ENCODE data around the gene LRRTM3.

The LRRTM3 gene

DNA sequence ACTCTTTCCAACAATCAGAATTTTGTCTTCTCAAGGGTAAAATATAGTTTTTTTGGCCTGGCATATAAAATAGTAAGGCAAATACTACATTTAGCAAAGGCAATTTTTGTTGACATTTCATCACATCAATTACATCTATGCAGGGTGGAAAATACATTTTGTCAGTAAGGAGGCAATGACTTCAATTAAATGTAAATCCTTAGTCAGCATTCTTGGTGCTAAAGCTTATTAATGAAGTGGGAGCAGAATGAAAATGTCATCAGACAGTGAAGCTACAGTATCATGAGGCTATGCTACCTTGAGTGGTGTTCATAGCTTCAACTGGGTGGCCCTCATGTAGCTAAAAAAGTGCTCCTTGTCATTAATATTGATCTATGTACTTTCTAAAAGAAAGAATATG lies 8.9 kb downstream of the LRRTM3 start:
- no peak for DNase-seq (ENCODE audit: low spot score)

DNA sequence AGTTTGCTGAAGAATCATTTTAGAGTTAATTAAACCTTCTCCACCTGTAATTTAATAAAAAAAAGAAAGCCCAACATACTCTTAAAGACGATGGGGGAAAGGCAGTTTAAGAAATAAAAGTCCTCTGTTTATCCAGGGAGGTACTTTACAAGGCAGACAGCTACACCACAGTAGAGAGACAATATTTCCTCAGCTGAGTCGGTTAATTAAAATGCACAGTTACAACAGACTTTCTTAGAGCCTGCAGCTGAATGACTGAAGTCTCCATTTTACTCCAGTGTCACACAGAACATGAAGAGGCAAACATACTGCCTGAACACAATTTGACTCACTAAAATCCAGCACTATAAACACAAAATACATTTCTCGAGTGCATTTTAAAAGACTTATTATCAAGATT lies 15.1 kb downstream of the LRRTM3 start:
- peak; percentile 86 for DNase-seq (ENCODE audit: low spot score)

DNA sequence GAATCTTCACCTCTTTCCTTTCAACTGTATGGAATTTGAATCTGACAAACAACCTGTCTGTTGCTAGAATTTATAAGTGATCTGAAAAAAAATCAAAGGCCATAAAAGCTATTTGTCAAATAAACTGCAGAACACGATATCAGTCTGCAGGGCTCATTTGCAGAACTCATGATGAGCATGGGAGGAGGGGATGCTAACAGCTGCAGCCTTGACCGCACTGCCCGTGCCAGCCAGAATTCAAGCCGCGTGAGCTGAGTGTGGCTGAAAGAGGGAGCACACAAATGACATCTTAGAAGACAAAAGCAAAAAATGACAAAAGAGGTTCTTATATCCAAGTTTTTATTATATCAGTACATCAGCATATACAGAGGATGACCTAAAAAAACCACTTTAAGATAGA lies 15.7 kb downstream of the LRRTM3 start:
- DNase-seq (ENCODE audit: low spot score), result peak; percentile 91

DNA sequence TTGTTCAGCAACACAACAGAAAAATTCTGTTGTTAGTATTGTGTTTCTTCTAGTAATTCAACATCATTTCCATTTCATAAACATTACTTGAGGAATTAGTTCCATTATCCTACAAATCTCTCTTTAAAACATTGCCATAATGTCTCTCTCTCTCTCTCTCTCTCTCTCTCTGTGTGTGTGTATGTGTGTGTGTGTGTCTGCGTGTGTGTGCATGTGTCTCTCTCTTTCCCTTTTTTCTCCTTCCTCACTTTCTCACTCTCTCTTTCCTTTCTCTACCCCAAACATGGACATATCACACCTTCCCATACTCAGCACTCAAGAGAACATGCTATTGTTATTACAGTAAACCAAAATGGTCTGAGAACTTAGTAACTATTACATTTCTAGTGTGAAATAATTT lies 16.6 kb downstream of the LRRTM3 start:
- no peak for DNase-seq (ENCODE audit: low spot score)

DNA sequence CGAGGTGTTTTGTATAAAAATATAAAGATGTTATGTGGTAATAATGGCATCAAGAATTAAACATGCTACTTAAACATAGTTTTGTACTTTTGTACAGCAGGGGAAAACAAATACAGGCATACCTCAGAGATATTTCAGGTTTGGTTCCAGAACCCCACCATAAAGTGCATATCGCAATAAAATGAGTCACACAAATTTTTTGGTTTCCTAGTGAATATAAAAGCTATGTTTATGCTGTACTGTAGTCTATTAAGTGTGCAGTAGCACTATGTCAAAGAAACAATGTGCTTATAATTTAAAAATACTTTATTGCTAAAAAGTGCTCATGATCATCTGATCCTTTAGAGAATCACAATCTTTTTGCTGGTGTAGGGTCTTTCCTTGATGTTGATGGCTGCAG lies 17.8 kb downstream of the LRRTM3 start:
- DNase-seq (ENCODE audit: low spot score), result no peak

DNA sequence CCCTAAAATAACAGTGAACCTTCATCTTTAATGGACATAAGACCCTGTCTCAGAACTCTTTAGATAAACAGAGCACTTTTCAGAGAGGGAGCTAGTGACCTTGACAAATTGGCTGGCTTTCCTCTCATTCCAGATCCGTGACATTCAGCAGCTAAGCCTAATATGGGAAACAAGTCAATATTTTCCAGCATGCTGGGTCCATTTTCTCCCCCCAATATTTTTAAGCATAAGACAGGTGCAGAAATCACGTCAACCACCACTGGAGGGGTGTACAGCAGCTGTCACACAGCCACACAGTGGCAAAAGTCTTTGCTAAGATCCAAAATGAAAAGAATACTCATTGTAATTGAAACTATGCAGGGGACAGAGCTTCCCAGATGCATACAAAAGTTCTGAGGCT lies 26.1 kb downstream of the LRRTM3 start:
- DNase-seq (ENCODE audit: low spot score), result no peak

DNA sequence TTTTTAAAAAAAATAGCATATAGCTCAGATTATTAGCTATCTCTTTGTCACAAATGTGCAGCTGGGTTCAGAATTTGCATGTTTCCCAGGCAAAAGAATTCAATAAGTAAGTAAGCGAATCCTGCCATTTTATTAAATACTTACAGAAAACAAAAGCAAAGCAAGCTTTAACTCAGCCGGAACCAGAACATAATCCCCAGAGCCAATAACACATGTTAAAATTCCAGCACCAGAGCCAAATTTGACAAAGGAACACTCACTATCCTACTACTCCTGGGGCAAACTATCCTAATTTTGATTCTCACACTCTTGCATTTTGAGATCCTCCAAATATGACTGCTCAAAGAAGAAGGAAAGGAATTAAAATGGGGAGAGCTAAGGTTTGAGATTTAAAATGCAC lies 32.6 kb downstream of the LRRTM3 start:
- DNase-seq (ENCODE audit: low spot score), result no peak

DNA sequence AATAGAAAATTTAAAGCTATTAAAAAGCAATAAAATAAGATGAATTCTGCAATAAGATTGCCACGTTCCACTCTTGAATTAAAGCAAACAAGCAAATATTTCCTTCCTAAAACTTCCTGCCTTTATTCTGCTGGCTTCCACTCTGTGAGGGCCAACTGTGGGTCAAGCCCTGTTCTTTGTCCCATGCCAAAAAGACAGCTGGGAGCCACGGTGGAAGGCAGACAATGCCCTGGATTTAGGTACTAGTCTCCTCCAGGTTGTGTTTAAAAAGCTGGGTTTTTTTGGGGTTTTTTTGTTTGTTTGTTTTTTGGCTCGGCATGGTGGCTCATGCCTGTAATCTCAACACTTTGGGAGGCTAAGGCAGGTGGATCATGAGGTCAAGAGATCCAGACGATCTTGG lies 39.1 kb downstream of the LRRTM3 start:
- DNase-seq (ENCODE audit: low spot score), result no peak

DNA sequence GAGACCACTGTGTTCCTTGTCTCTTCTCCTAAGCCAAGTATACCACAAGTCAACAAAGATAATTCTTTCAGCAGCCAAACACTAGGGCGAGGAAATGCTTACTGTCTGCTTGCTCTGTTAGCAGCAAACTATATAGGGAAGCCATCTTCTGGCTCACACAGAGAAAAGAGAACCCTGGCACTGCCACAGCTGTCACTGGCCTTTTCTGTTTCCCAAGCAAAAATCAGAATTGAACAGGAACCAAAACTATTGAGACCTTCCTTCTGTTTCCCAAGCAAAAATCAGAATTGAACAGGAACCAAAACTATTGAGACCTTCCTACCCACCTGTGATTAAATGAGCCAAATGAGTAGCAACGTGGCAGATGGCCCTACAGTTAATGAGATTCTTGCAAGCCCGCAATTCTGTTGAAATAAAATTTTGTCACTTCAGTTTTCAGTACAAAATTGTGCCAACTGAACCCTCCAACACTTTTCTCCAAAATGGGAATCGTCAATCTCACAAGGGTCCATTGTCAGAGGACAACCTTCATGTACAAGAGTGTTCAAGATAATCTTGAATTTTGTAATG lies 54.5 kb downstream of the LRRTM3 start:
- no peak for DNase-seq (ENCODE audit: low spot score)

DNA sequence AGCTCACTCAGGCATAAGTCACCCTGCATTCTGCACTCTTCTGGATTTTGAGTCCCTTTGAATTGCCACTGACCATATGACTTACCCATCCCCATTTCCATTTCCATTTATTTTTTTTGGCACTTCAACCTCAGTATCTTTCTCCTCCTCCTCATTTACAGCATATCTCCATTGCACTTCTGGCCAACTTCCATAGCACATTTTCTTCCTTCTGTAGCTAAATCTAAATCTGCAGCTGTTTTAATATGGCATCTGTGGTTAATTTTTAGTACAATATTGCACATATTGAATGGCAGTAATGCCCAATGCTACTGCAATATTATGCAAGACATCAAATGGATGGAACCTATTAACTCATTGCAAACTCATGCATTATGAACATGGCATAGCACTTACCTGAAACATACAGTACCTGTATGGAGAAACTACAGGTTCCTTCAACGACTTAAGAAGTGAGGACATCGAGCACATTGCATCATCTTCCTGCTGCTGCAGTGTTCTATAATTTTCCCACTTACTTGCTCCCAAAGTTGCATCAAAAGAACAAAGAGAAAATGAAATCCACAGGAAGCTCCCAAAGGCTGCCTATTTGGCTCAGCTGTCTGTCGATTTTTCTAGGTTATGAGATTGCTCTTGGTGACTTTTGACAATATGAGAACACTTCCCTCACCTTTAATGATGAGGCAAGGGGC lies 55.7 kb downstream of the LRRTM3 start:
- no peak for DNase-seq (ENCODE audit: low spot score)

DNA sequence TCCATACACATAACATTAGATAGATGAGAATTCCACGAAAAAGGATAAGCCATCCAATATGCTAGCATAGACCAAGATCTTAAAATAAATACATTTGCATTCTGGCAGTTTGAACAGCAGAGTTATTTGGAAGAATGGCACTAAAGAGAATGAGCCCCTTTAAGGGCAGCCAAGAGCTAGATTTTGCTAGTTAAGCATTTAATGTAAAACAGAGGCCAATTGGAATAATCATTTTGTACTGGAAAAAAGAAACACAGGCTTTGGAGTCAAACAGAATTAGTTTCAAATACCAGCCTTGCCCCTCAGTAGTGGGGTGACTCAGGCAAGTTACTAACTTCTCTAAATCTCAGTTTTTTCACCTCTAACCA lies 56.2 kb downstream of the LRRTM3 start:
- DNase-seq (ENCODE audit: low spot score), result no peak

DNA sequence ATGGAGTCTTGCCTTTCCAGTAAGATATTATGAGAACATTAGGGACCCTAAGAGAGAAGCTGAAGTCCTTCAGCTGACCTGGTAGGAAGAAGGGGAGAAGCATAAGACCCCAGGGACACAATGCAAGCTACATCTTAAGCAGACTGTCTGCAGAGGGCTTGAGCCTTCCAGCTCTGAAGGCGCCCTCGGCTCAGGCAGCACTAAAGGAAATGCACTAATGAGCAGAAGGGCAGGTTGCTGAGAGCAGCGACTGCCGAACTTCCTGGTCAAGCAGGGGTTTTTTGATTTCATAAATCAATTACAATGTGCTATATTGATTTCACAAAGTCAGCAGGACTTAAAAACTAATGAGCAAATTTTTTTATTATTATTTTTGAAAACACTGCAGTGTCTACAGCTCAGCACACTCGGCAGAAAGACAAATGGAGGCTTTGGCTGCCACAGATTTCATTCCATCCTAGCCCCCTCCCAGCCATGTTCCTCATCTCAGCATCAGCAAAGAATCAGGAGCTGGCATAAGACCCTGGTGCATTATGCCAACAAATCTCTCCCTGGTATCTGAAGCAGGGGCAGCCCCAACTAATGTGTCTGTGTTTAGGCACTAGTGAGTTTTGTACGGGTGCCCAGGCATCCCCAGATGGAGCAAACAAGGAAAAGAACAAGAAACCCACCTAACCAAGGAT lies 57.1 kb downstream of the LRRTM3 start:
- DNase-seq (ENCODE audit: low spot score), result no peak

DNA sequence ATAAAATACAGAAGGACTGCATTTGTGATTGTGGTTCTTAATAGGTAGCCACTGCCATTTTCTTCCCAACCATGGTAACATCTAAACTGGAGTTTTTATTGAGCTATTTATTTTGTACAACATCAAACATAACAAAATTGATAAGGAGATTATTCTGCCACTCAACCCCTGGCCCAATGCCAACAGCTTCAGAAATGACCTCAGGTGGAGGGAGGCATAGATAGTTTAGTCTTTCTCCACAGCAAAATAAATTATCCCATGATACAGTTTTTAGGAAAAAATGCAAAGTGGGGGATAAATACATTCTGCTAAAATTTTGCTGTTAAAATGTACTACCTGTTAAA lies 57.6 kb downstream of the LRRTM3 start:
- no peak for DNase-seq (ENCODE audit: low spot score)

DNA sequence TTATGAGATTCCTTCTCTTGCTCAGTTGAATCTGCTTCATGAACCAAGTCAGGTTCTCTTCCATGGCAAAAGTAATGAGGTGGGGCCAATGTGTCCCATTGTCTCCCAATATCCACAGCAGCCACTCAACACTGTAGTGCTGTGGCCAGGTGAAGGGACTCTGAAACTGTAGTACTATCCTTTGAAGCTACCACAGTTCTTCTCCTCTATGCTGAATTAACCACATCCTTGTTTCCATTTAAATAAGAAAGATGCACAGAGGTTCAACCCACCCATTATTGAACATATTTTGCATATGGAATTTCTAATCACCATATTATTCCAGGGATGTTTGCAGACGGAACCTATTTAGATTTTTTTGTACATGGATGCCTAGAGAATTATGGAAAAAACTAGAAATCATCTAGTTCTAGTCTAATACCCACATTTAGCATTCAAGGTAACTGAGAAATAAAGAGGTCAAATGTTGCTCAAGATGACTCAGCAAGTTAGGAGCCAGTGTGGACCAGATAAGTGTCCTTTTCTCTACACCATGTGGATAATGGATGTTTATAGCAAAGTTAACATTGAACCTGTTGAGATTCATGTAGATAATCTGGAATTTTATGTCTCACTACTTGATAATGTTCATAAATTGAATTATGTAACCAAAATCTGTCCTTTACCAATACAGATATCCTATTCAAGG lies 64.5 kb downstream of the LRRTM3 start:
- no peak for DNase-seq (ENCODE audit: low spot score)

DNA sequence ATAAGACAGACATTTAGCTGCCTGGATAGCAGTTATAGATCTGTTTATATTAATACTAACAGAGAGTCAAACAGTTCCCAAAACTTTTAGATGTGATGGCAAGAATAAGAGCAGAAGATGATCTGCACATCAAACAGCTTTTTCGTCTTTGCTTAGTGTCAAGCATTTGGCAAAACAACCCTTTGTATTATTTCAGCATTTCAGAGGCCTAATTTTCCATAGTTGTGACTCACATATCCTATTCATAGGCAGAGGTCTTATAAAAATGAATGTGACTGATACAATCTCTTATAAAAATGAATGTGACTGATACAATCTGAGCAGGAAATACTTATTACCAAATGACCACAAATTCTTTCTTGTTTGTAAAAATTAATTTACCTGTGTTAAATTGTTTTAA lies 71.2 kb downstream of the LRRTM3 start:
- no peak for DNase-seq (ENCODE audit: low spot score)

DNA sequence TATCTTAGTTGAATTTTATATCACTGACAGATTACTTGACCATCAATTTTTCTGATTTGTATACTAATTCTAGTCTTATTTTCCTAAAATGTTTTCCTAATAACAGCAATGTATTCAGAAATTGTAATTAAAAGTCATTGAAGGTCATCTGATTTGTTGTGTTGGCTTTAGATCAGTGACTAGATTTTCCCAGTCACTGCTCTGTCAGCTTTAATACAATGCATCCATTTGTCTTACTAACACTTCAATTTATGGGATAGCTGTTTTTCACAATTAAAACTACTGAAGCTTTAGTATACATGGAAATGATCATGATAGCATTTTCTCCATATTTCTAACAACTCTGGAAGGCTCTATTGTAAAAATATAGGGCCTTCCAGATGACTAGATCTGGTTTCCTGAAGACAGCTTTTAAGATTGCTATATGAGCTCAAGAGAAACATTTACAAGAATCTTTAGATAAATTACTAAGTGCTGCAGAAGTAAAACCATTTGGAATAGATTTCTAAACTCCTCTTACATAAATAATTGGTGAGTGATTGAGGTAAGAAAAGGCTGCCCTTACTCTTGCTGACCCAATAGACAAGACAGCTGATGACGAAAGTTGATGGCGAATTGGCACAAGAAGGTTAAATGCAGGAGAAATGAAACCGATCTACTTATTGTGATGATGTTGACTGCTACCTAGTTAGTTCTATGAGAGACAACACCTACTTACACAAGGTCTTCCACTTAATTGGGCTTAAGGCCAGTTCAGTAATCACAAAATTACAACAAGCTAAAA lies 74.1 kb downstream of the LRRTM3 start:
- peak; percentile 81 for DNase-seq (ENCODE audit: low spot score)

DNA sequence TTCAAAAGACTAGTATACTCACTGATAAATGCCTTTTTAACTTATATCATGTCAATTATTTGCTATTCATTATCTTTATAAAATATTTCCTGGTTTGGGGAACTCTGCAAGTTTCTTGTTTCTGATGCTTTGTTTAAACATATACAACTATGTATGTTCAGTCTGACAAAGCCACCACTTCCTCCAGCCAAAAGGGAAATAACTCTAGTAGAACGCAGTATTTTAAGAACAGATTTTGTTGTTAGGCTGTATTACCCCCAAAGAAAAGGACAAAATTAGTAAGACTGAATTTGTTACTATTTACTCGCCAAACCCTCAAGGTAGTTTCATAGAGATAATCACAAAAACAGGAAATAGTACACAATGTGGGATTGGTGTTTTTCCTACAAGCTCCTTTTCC lies 78.9 kb downstream of the LRRTM3 start:
- DNase-seq (ENCODE audit: low spot score), result no peak

DNA sequence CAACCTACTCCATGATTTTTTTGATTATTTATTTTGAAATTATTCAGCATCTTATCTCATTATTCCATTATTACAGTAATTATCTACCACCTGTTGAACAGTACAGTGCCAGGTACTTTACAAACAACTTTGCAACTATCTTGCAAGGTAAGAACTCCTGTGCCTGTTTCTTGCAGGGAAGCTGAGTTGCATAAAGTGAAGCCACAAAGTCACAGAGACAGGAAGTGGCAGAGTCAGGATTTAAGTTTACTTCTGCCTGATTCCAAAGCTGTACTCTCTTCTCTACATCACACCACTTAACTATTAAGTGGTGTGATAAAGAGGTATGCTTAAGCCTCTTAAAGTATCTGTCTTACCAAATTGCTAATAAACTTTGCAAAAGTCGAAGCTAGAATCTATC lies 80.1 kb downstream of the LRRTM3 start:
- DNase-seq (ENCODE audit: low spot score), result no peak

DNA sequence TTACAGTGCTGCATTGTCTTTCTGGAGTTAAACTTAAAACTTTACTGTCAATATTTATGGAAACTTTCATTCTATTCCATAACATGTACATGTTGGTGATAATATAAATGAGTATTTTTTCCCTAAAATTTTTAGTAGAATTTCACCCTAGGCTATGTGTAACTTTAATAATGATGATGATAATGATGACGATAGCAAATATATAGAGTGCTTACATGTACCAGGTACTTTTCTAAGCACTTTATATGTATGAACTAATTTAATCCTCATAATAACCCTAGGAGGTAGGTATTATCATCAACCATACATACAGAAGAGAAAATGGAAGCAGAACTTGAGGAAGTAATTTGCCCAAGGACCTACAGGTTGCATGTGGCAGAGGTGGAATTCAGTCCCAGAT lies 85.6 kb downstream of the LRRTM3 start:
- no peak for DNase-seq (ENCODE audit: low spot score)

DNA sequence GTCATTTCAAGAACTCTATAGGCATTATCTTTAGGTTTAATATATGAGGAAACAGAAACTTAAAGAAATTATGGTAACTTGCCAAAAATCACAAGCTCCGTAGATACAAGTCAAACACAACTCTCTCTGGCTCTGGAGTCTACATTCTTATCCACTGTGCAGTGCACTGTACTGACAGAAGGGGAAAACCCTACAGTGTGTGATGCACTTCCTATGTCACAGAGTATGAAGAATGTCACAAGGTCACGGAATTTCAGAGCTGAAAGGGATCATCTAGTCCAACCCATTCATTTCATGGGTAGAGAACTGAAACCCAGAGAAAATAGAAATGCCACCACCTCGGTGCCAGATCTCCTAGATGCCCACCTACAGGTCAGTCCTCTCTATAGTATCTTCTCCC lies 86.1 kb downstream of the LRRTM3 start:
- no peak for DNase-seq (ENCODE audit: low spot score)

DNA sequence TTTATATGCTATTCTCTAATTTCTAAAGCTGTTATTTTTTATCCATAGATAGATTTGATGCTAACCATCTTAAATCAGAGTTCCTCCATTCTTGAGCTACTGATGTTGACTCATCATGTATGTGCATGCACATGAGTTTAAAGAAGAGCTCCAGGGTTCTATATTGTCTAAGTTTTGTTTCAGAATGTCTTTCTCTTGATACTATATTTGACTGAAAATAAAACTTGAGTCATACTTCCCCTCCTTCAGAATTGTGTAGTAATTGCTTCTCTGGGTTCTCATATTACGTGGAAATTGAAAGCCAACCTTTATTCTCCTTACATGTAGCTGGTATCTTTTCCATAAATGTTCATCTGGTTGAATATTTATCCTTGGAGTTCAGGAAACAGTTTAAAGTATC lies 89.4 kb downstream of the LRRTM3 start:
- DNase-seq (ENCODE audit: low spot score), result no peak

DNA sequence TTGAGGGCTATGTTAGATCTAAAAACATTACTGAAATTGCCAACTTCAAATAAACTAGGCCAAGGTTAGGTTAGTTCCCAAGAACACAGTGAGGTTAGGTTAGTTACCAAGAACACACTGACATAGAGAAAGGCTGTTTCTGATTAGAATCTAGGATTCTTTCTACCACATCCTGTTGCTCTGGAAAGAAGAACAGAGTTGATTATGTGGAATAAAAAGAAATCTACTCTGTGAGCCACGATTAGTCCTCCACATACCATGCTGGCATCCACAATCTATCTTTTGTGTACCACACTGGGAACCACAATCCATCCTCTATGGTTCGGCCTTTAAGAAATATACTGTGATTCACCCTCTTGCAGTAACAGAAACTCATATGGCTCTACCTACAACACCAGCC lies 91.4 kb downstream of the LRRTM3 start:
- DNase-seq (ENCODE audit: low spot score), result no peak

DNA sequence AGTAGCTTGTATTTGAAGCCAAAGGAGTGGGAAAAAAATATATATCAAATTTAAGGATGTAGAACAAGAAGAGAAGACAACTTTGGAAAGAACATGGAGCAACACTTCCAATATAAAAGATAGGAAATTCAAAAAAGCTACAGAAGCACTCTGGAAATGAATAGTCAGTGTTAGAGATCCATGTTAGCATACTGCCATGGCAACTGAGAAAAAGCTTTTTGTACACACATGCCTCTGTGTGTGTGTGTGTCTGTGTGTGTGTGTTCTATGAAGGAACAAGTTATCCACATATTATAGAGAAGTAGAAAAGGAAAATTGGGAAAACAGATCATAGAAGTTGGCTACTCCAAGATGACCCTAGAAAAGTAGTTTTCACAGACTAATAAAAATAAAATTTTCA lies 96.3 kb downstream of the LRRTM3 start:
- no peak for DNase-seq (ENCODE audit: low spot score)

Data from pons (tissue), 1 donor.